HG03066 (cell line): Measurements from ENCODE around the gene DNAH6.
"Not testable (repeated sequence)": the region's sequence is repeated elsewhere in the genome, so short reads cannot be mapped to it uniquely, and the experiment has no call there.

Source experiments
- ATAC-seq: cut with Tn5 transposase; IDR thresholded peaks from one replicate; pipeline ENCODE4 v1.9.1; 2021; ENCODE audit warnings: low read depth; ENCODE audit not compliant: unreplicated experiment

DNAH6 gene

GRCh38 chr2:84516234-84516986, at the start of gene DNAH6:
Gene DNAH6, plus strand, starts transcription at chr2:84516498. Its CDS starts 1,329 bp downstream, at chr2:84517827.
- peak; percentile 93 for ATAC-seq

- no peak for ATAC-seq
These were observed 48.9 kb upstream of the DNAH6 start for GRCh38 chr2:84467389-84467788.

- ATAC-seq: not testable (repeated sequence)
These were observed 43.9 kb upstream of the DNAH6 start for GRCh38 chr2:84472423-84472822.

GRCh38 chr2:84472856-84473565, 43.3 kb upstream of the DNAH6 start:
- ATAC-seq: no peak

GRCh38 chr2:84474176-84474575, 42.1 kb upstream of the DNAH6 start:
- ATAC-seq: no peak

GRCh38 chr2:84477886-84478285, 38.4 kb upstream of the DNAH6 start:
- no peak for ATAC-seq

- no peak for ATAC-seq
These were observed 37.4 kb upstream of the DNAH6 start for GRCh38 chr2:84478867-84479266.

GRCh38 chr2:84481702-84482101, 34.6 kb upstream of the DNAH6 start:
- no peak for ATAC-seq

- no peak for ATAC-seq
These were observed 33.7 kb upstream of the DNAH6 start for GRCh38 chr2:84482603-84483002.

GRCh38 chr2:84483320-84483719, 33.0 kb upstream of the DNAH6 start:
- ATAC-seq: no peak

GRCh38 chr2:84486441-84487115, 29.7 kb upstream of the DNAH6 start:
- no peak for ATAC-seq

- ATAC-seq: no peak
These were observed 28.9 kb upstream of the DNAH6 start for GRCh38 chr2:84487298-84487996.

GRCh38 chr2:84491256-84491655, 25.0 kb upstream of the DNAH6 start:
- ATAC-seq: no peak

GRCh38 chr2:84491741-84492140, 24.6 kb upstream of the DNAH6 start:
- no peak for ATAC-seq

GRCh38 chr2:84492571-84492970, 23.7 kb upstream of the DNAH6 start:
- ATAC-seq: no peak

GRCh38 chr2:84493514-84493913, 22.8 kb upstream of the DNAH6 start:
- ATAC-seq: no peak

- ATAC-seq: no peak
These were observed 22.2 kb upstream of the DNAH6 start for GRCh38 chr2:84494070-84494469.

GRCh38 chr2:84495539-84496146, 20.7 kb upstream of the DNAH6 start:
- ATAC-seq: no peak

- no peak for ATAC-seq
These were observed 19.9 kb upstream of the DNAH6 start for GRCh38 chr2:84496386-84496785.

GRCh38 chr2:84497285-84497684, 19.0 kb upstream of the DNAH6 start:
- no peak for ATAC-seq
